Tibial nerve (tissue), 4 donors: Measurements from ENCODE around the gene TMC6. TPM values are rescaled to one million over a fixed set of nuclear protein-coding genes. Genes with fewer than 3 reads are reported as not detected.
A peak's percentile ranks its signal among the peaks of the same experiment; 100 is the strongest.

Source experiments
- DNase-seq, 2 donors: peaks; one replicate each; pipeline ENCODE4 v3.0.0-alpha.2; 2019; ENCODE audit warnings: low spot score in 2 of 2
- H3K27ac ChIP-seq, 4 donors: fragments of 200-600 bp; sonication (generic) in 3 of 4; one replicate each; pipeline ENCODE4 v1.5.1; 2017 to 2019; ENCODE audit warnings: mild to moderate bottlenecking in 1 of 4
- H3K27me3 ChIP-seq, 2 donors: fragments of 200-600 bp; sonication (generic) in 1 of 2; one replicate each; pipeline versions ENCODE4 v1.5.1 to v1.6.0; 2017 to 2019
- H3K36me3 ChIP-seq, 3 donors: fragments of 200-600 bp; sonication (generic); one replicate each; pipeline ENCODE4 v1.5.1; 2018 to 2019
- H3K4me1 ChIP-seq, 4 donors: fragments of 200-600 bp; sonication (generic) in 3 of 4; one replicate each; pipeline ENCODE4 v1.5.1; 2017 to 2019
- H3K4me3 ChIP-seq, 4 donors: fragments of 200-600 bp; sonication (generic) in 3 of 4; one replicate each; pipeline ENCODE4 v1.5.1; 2017 to 2019; ENCODE audit warnings: mild to moderate bottlenecking in 1 of 4, moderate library complexity in 1 of 4
- H3K9me3 ChIP-seq, 4 donors: fragments of 200-600 bp; sonication (generic) in 3 of 4; one replicate each; pipeline ENCODE4 v1.5.1; 2017 to 2019
- CTCF ChIP-seq, 5 experiments: fragments of 200-600 bp in 3 of 5; fragments of 450-650 bp in 2 of 5; sonication (generic) in 3 of 5; IDR thresholded peaks; one replicate each; pipeline ENCODE4 v1.5.1; 2016 to 2019; ENCODE audit warnings: antibody characterized with exemption in 5 of 5, mild to moderate bottlenecking in 3 of 5, moderate library complexity in 2 of 5
- EP300 ChIP-seq, 2 donors: sonication (generic); formaldehyde crosslinking; IDR thresholded peaks; one replicate each; pipeline ENCODE4 v1.6.1; 2017; ENCODE audit warnings: antibody characterized with exemption in 2 of 2, mild to moderate bottlenecking in 1 of 2
- POLR2A ChIP-seq, 2 donors: fragments of 450-650 bp; IDR thresholded peaks; one replicate each; pipeline ENCODE4 v1.6.1; 2017; ENCODE audit warnings: antibody characterized with exemption in 2 of 2, mild to moderate bottlenecking in 2 of 2, moderate library complexity in 2 of 2
- WGBS, 2 donors: methylation state at CpG; one replicate each; pipeline ENCODE4 v1.1.5; 2018; 5-methylcytosine and 5-hydroxymethylcytosine counted together
- total RNA-seq, 4 donors: library from RNA; depleted of rRNA; stranded (reverse); fragments of >200 nt; gene quantifications; one replicate each; pipeline ENCODE4 v1.1.0, GENCODE V29; 2016

TMC6 gene
- total RNA-seq, 4 donors from 2014 or later = 43.3 to 94.5 (median 52.2) TPM

- TF ChIP-seq POLR2A (IDR thresholded peaks at IDR 0.05) (no peak), CTCF (IDR thresholded peaks at IDR 0.05) (no peak), EP300 (IDR thresholded peaks at IDR 0.05) (no peak)
- Histone ChIP-seq H3K9me3 (no peaks in the 10 kb centered on the region), H3K4me1 (peaks cover 0 to 92% (median 62%) of the 10 kb centered on the region in 4 donors), H3K27ac (peak overlapping the region; percentile 75 to 93 (median 92)), H3K4me3 (peak overlapping the region in 3 of 4 donors; percentile 65 to 86 (median 84)), H3K36me3 (peaks cover 0 to 34% (median 7%) of the 10 kb centered on the region in 3 donors), H3K27me3 (no peaks in the 10 kb centered on the region)
- WGBS, 2 donors = 33 to 37% methylated on average over 5 of the region's 6 CpGs
- no peak for DNase-seq
Observed at GRCh38 chr17:78126895-78127238, 1.7 kb downstream of the TMC6 start.

DNA sequence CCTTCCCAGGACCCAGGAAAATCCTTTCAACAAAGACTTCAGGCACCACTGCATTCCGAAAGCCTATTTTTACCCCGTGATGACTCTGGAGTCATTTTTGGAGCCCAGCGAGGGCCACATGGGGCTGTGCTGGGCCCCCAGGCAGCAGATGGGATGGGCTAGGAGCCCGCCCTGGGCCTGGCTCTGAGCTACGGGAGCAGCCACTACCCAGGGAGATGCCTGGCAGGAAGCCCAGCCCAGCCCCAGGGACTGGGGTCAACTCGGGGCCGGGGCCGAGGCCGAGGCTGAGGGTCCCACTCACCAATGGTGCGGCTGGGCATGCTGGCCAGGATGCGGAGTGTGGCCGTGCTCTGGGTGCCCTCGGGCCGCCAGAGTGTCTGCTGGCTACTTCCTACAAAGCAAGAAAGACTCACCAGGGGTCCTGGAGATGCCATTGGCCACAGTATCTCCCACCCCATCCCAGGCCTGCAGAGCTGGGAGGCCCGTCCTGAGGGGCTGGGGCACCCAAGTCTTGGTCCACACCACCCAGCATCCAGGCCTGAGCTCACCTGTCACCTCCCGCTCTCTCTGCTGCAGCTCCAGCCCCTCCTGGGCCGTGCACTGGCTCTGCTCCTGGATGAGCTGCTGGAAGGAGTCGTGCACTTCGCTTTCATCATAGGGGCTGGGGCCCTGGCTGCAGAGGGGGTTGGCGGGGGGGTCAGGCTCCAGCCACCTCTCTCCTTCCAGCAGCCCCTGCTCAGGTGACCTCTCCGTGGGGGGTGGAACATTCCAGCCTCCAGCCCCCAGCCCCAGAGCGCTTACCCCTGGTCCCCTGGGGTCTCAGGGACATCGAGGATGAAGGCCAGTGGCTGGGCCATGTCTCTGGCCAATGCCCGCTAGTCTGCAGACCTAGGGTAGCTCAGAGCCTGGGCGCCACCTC is 2.3 kb downstream of the TMC6 start:
- TF ChIP-seq CTCF (IDR thresholded peaks at IDR 0.05) (no peak), POLR2A (IDR thresholded peaks at IDR 0.05) (no peak)
- Histone ChIP-seq H3K4me1 (peaks cover 0 to 92% (median 56%) of the 10 kb centered on the region in 4 donors), H3K9me3 (no peaks in the 10 kb centered on the region), H3K4me3 (peak overlapping the region in 2 of 4 donors; percentile 3 to 10), H3K36me3 (peaks cover 0 to 40% (median 7%) of the 10 kb centered on the region in 3 donors), H3K27ac (peak overlapping the region; percentile 75 to 93 (median 92)), H3K27me3 (no peaks in the 10 kb centered on the region)
- DNase-seq = no peak
- WGBS, 2 donors = 38 to 50% methylated on average over 20 to 21 of the region's 25 CpGs

DNA sequence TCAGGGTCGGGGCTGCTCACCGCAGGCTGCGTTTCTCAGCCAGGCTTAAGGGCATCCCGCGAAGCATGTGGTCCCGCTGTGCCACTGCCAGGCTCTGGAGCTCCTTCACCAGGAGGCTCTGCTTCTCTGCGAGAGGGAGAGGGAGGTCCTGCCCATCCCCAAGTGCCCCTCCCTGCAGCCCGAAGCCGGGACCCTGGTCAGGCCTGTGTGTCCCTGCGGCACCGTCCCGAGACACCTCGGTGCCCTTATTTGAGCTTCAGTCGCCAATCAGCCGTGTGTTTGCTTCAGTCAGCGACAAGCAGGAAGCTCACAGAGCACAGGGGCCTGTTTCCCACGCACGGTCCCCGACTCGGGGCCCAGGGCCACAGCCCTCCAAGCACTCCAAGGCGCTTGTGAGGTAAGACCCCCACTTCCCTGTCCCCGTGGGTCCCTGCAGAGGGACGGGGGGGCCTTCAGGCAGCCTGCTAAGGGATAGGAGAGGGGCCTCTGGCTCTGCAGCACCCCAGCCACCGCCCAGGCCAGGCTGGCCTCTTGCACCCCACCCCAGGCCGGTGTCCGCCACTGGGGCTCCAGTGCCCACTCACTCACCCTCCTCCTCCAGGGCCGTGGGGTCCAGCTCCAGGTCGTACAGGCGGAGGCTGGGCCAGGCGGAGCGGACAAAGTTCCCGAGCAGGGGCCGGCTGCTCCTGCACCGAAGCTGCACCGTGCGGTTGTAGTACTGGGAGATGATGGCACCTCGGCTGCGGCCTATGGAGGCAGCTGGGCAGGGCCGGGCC is 3.2 kb downstream of the TMC6 start:
- peaks cover 0 to 49% (median 7%) of the 10 kb centered on the region in 3 donors for H3K36me3 ChIP-seq
- H3K27ac ChIP-seq = peak overlapping the region; percentile 75 to 93 (median 92)
- TF ChIP-seq CTCF (IDR thresholded peaks at IDR 0.05) = no peak
- no peak for TF ChIP-seq EP300 (IDR thresholded peaks at IDR 0.05)
- no peak for TF ChIP-seq POLR2A (IDR thresholded peaks at IDR 0.05)
- peaks cover 0 to 83% (median 54%) of the 10 kb centered on the region in 4 donors for H3K4me1 ChIP-seq
- H3K4me3 ChIP-seq = peak overlapping the region in 3 of 4 donors; percentile 2 to 14 (median 10)
- no peaks in the 10 kb centered on the region for H3K9me3 ChIP-seq
- no peak for DNase-seq
- 41 to 45% methylated on average over 23 to 26 of the region's 39 CpGs for WGBS, 2 donors
- H3K27me3 ChIP-seq = no peaks in the 10 kb centered on the region

- peaks cover 0 to 55% (median 7%) of the 10 kb centered on the region in 3 donors for H3K36me3 ChIP-seq
- H3K4me3 ChIP-seq = peak overlapping the region in 1 of 4 donors; percentile 2
- no peaks in the 10 kb centered on the region for H3K27me3 ChIP-seq
- peak overlapping the region; percentile 75 to 93 (median 92) for H3K27ac ChIP-seq
- DNase-seq = no peak
- no peaks in the 10 kb centered on the region for H3K9me3 ChIP-seq
- peaks cover 0 to 77% (median 52%) of the 10 kb centered on the region in 4 donors for H3K4me1 ChIP-seq
- 48 to 58% methylated on average over 9 to 12 of the region's 12 CpGs for WGBS, 2 donors
- TF ChIP-seq CTCF (IDR thresholded peaks at IDR 0.05) = no peak
- no peak for TF ChIP-seq EP300 (IDR thresholded peaks at IDR 0.05)
- TF ChIP-seq POLR2A (IDR thresholded peaks at IDR 0.05) = no peak
Observed at GRCh38 chr17:78124836-78125137, 3.8 kb downstream of the TMC6 start.
